Esophagus muscularis mucosa (tissue), 4 donors: ENCODE data around the gene PARN. TPM values are rescaled to one million over a fixed set of nuclear protein-coding genes. Genes with fewer than 3 reads are reported as not detected.

ENCODE experiments used
- DNase-seq: peaks from one replicate; pipeline ENCODE4 v3.0.0-alpha.2; 2017; ENCODE audit errors: extremely low spot score
- H3K27ac ChIP-seq, 4 donors: fragments of 200-600 bp; sonication (generic); replicated peaks in 1 of 4; 1 replicate in 3 of 4; 2 replicates in 1 of 4; pipeline ENCODE4 v1.5.1; 2016 to 2019; ENCODE audit warnings: mild to moderate bottlenecking in 1 of 4
- H3K27me3 ChIP-seq, 4 donors: fragments of 200-600 bp; sonication (generic); one replicate each; pipeline versions ENCODE4 v1.5.1 to v1.6.0; 2016 to 2019
- H3K36me3 ChIP-seq, 4 donors: fragments of 200-600 bp; sonication (generic); one replicate each; pipeline ENCODE4 v1.5.1; 2016 to 2019
- H3K4me1 ChIP-seq, 4 donors: fragments of 200-600 bp; sonication (generic); one replicate each; pipeline ENCODE4 v1.5.1; 2016 to 2019
- H3K4me3 ChIP-seq, 4 donors: fragments of 200-600 bp; sonication (generic); 1 replicate in 2 of 4; 2 replicates in 2 of 4; pipeline ENCODE4 v1.5.1; 2016 to 2019; ENCODE audit warnings: mild to moderate bottlenecking in 4 of 4, moderate library complexity in 1 of 4
- H3K9me3 ChIP-seq, 4 donors: fragments of 200-600 bp; sonication (generic); 1 replicate in 3 of 4; 2 replicates in 1 of 4; pipeline ENCODE4 v1.5.1; 2016 to 2019
- EP300 ChIP-seq: sonication (generic); formaldehyde crosslinking; IDR thresholded peaks from one replicate; pipeline ENCODE4 v1.6.1; 2017; ENCODE audit warnings: antibody characterized with exemption
- POLR2A ChIP-seq: fragments of 450-650 bp; IDR thresholded peaks from one replicate; pipeline ENCODE4 v1.6.1; 2017; ENCODE audit warnings: antibody characterized with exemption, moderate library complexity, mild to moderate bottlenecking, low read depth
- POLR2AphosphoS5 ChIP-seq, 2 donors: sonication (generic); formaldehyde crosslinking; IDR thresholded peaks; one replicate each; pipeline ENCODE4 v1.6.1; 2017; ENCODE audit warnings: antibody characterized with exemption in 2 of 2
- WGBS: methylation state at CpG from one replicate; pipeline ENCODE4 v1.1.5; 2018; 5-methylcytosine and 5-hydroxymethylcytosine counted together
- intact Hi-C: fragments of 100-400 bp; cut with DNase I; formaldehyde crosslinking; loops from one replicate; pipeline ENCODE4 v1.15.1; 2023
- total RNA-seq, 4 donors: library from RNA; depleted of rRNA; stranded (reverse); fragments of >200 nt; gene quantifications; one replicate each; pipeline versions ENCODE4 v1.1.0 to v1.2.1, GENCODE V29; 2016
- TF ChIP-seq, protein P1 (sequence below), 3 experiments: fragments of 200-600 bp in 2 of 3; fragments of 450-650 bp in 1 of 3; sonication (generic) in 2 of 3; IDR thresholded peaks; one replicate each; pipeline ENCODE4 v1.5.1; 2017 to 2019; ENCODE audit warnings: antibody characterized with exemption in 3 of 3, mild to moderate bottlenecking in 2 of 3, moderate library complexity in 1 of 3

Gene PARN
- total RNA-seq, 4 donors from 2014 or later, result 32.6 to 43.5 (median 36.1) TPM

GRCh38 chr16:14470788-14471187 is 159.3 kb downstream of the PARN start:
- Histone ChIP-seq H3K4me1 (no peaks in the 10 kb centered on the region), H3K27ac (no peak overlapping the region), H3K36me3 (no peaks in the 10 kb centered on the region), H3K4me3 (no peak overlapping the region), H3K27me3 (no peaks in the 10 kb centered on the region), H3K9me3 (no peaks in the 10 kb centered on the region)
- DNase-seq, result no peak
- intact Hi-C loops, result no loop called here
- no peak for TF ChIP-seq POLR2A
- no peak for TF ChIP-seq EP300
- TF ChIP-seq POLR2AphosphoS5 (IDR thresholded peaks at IDR 0.05), result no peak
- TF ChIP-seq, protein P1, sequence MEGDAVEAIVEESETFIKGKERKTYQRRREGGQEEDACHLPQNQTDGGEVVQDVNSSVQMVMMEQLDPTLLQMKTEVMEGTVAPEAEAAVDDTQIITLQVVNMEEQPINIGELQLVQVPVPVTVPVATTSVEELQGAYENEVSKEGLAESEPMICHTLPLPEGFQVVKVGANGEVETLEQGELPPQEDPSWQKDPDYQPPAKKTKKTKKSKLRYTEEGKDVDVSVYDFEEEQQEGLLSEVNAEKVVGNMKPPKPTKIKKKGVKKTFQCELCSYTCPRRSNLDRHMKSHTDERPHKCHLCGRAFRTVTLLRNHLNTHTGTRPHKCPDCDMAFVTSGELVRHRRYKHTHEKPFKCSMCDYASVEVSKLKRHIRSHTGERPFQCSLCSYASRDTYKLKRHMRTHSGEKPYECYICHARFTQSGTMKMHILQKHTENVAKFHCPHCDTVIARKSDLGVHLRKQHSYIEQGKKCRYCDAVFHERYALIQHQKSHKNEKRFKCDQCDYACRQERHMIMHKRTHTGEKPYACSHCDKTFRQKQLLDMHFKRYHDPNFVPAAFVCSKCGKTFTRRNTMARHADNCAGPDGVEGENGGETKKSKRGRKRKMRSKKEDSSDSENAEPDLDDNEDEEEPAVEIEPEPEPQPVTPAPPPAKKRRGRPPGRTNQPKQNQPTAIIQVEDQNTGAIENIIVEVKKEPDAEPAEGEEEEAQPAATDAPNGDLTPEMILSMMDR (IDR thresholded peaks at IDR 0.05), result no peak
- WGBS, result 83% methylated on average over 2 of the region's 2 CpGs

DNA sequence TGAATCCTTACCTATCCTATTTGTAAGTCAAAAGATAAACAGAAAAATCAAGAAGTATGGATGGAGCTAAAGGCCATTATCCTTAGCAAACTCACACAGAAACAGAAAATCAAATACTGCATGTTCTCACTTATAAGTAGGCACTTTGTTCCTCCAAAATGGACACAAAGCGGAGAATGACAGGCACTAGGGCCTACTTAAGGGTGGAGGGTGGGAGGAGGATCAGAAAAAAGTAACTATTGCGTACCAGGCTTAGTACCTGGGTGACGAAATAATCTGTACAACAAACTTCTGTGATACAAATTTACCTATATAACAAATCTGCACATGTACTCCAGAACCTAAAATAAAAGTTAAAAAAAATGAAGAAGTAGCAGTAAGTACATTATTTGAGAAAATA is 164.3 kb downstream of the PARN start:
- no peak for TF ChIP-seq EP300
- no peaks in the 10 kb centered on the region for H3K27me3 ChIP-seq
- H3K9me3 ChIP-seq, result peaks cover 0 to 11% (median 10%) of the 10 kb centered on the region in 4 donors
- H3K27ac ChIP-seq, result no peak overlapping the region
- no peaks in the 10 kb centered on the region for H3K36me3 ChIP-seq
- intact Hi-C loops, result no loop called here
- whole genome bisulfite sequencing, result 96% methylated on average over 3 of the region's 3 CpGs
- H3K4me1 ChIP-seq, result no peaks in the 10 kb centered on the region
- DNase-seq, result no peak
- no peak overlapping the region for H3K4me3 ChIP-seq

DNA sequence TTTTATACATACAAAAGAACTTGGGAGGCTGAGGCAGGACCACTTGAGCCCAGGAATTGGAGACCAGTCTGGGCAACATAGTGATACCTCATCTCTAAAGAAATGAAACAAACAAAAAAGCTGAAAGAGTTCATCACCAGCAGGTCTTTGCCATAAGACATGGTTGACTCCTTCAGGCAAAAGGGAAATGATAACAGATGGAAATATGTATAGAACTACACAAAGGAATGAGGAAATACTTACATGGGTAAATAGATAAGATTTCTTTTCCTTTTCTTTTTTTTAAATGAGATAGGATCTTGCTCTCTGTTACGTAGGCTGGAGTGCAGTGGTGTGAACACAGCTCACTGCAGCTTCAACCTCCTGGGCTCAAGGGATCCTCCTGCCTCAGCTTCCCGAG is 165.3 kb downstream of the PARN start:
- Histone ChIP-seq H3K4me3 (no peak overlapping the region), H3K27me3 (no peaks in the 10 kb centered on the region), H3K4me1 (no peaks in the 10 kb centered on the region), H3K9me3 (peaks cover 0 to 11% (median 10%) of the 10 kb centered on the region in 4 donors), H3K36me3 (no peaks in the 10 kb centered on the region), H3K27ac (no peak overlapping the region)
- TF ChIP-seq POLR2A, result no peak
- TF ChIP-seq EP300, result no peak
- no peak for TF ChIP-seq POLR2AphosphoS5 (IDR thresholded peaks at IDR 0.05)
- TF ChIP-seq, protein P1 (IDR thresholded peaks at IDR 0.05), result no peak
- intact Hi-C loops, result no loop called here
- 92% methylated on average over 2 of the region's 2 CpGs for WGBS
- no peak for DNase-seq

DNA sequence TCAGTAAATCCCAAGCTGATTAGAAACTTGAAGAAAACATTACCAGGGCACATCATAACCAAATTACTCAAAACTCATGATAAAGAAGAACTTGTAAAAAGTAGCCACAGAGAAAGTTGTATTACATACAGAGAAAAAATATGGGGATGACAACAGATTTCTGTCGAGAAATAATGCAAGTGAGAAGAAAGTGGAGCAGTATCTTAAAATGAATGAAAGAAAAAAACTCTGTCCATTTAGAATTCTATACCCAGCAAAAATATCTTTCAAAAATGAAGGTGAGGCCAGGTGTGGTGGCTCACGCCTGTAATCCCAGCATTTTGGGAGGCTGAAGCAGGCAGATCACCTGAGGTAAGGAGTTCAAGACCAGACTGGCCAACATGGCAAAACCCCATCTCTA is 165.9 kb downstream of the PARN start:
- 100% methylated on average over 2 of the region's 2 CpGs for WGBS
- intact Hi-C loops, result no loop called here
- TF ChIP-seq, protein P1 (IDR thresholded peaks at IDR 0.05), result no peak
- TF ChIP-seq EP300 (no peak), POLR2A (no peak), POLR2AphosphoS5 (IDR thresholded peaks at IDR 0.05) (no peak)

DNA sequence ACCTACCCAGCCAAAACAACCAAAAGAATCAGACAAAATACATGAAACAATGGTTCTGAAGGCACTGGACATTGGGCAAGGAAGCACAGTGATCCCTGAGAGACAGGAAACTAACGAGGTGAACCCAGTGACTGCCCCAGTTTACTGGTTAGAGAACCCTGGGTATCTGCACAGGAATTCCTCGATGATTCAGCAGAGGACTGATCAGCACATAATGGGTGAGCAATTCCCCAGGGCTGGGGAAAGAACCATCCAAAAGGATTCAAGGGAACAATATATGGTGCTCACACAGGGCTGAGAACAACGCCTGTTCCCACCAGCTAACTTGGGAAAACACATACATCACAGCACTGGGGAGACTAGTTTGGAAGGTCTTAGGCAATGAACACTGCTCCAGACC is 167.2 kb downstream of the PARN start:
- DNase-seq, result no peak
- Histone ChIP-seq H3K4me3 (no peak overlapping the region), H3K27ac (no peak overlapping the region), H3K9me3 (peaks cover 0 to 11% (median 10%) of the 10 kb centered on the region in 4 donors), H3K27me3 (no peaks in the 10 kb centered on the region), H3K36me3 (no peaks in the 10 kb centered on the region), H3K4me1 (no peaks in the 10 kb centered on the region)
- TF ChIP-seq, protein P1 (IDR thresholded peaks at IDR 0.05), result no peak
- no peak for TF ChIP-seq POLR2AphosphoS5 (IDR thresholded peaks at IDR 0.05)
- TF ChIP-seq EP300, result no peak
- no peak for TF ChIP-seq POLR2A
- 91% methylated on average over 3 of the region's 3 CpGs for WGBS
- intact Hi-C loops, result no loop called here

More for the DNA sequence above, 165.9 kb downstream of the PARN start:
- no peaks in the 10 kb centered on the region for H3K4me1 ChIP-seq
- H3K4me3 ChIP-seq, result no peak overlapping the region
- no peaks in the 10 kb centered on the region for H3K27me3 ChIP-seq
- no peak overlapping the region for H3K27ac ChIP-seq
- DNase-seq, result no peak
- H3K9me3 ChIP-seq, result peaks cover 0 to 11% (median 10%) of the 10 kb centered on the region in 4 donors
- H3K36me3 ChIP-seq, result no peaks in the 10 kb centered on the region
